Uterus (tissue), 2 donors: ENCODE measurements around the gene ZNF783.

Source experiments
- CTCF ChIP-seq, 4 experiments: fragments of 200-600 bp in 2 of 4; fragments of 450-650 bp in 2 of 4; sonication (generic) in 2 of 4; IDR thresholded peaks; one replicate each; pipeline ENCODE4 v1.5.1; 2016 to 2019; ENCODE audit warnings: antibody characterized with exemption in 4 of 4, mild to moderate bottlenecking in 2 of 4, moderate library complexity in 1 of 4
- POLR2A ChIP-seq, 2 donors: fragments of 450-650 bp; IDR thresholded peaks; one replicate each; pipeline ENCODE4 v1.6.1; 2016; ENCODE audit warnings: antibody characterized with exemption in 2 of 2, mild to moderate bottlenecking in 1 of 2, moderate library complexity in 1 of 2

DNA sequence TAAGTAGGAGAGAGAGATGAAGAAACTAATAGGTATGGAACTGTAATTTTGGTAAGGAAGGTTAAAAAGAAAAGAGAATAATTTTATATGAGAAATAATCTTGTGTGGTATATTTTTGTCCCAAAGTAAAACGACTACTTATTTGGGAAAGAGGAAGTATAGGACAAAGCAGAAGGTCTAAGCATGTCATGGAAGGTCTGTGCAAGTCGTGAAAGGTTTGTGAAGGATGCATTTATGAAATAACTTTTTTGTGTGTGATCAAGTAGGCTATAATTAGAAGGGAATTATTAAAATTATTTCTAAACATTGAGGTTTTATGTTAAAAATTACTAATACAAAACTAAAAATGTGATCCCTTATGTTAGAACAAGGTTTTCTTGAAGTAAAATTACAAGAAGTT is 63.3 kb downstream of the ZNF783 start:
- TF ChIP-seq CTCF (IDR thresholded peaks at IDR 0.05) (no peak), POLR2A (IDR thresholded peaks at IDR 0.05) (no peak)
